ENCODE results near the gene PDP2. TPM values are rescaled to one million over a fixed set of nuclear protein-coding genes. Genes with fewer than 3 reads are reported as not detected.
A peak's percentile ranks its signal among the peaks of the same experiment; 100 is the strongest.

The PDP2 gene
- polyA plus RNA-seq, 1 experiment: 12.1 TPM

GRCh38 chr16:66923866-66924265 is 43.6 kb downstream of the PDP2 start:
- Histone ChIP-seq H3K27me3 (ENCODE audit: control insufficient read depth, insufficient read depth, low read length) (peaks cover 28% of the 10 kb centered on the region), H3K4me3 (ENCODE audit: low read depth, low read length) (no peak overlapping the region), H3K9me3 (ENCODE audit: control insufficient read depth, insufficient read depth, low read length) (peaks cover 2% of the 10 kb centered on the region; the same call in 1 of the 2 replicates), H3K27ac (ENCODE audit: low read depth, low read length) (no peak overlapping the region)
- TF ChIP-seq CTCF (IDR thresholded peaks at IDR 0.05; ENCODE audit: low read depth, low read length): no peak
- CTCF ChIA-PET: interaction anchor here (1.3 kb wide), 1 partner anchor 29 kb away, joined by 3 read pairs; no protein-coding TSS in a partner anchor
- no peak for DNase-seq (ENCODE audit: low read depth, low spot score)
- POLR2A ChIA-PET: no interaction called here

- no peak for DNase-seq (ENCODE audit: low read depth, low spot score)
- Histone ChIP-seq H3K27ac (ENCODE audit: low read depth, low read length) (no peak overlapping the region), H3K4me3 (ENCODE audit: low read depth, low read length) (peak overlapping the region; percentile 55), H3K27me3 (ENCODE audit: control insufficient read depth, insufficient read depth, low read length) (peaks cover 24% of the 10 kb centered on the region), H3K9me3 (ENCODE audit: control insufficient read depth, insufficient read depth, low read length) (peaks cover 2% of the 10 kb centered on the region; the same call in 1 of the 2 replicates)
- ChIA-PET CTCF (no interaction called here), POLR2A (no interaction called here)
- TF ChIP-seq CTCF (IDR thresholded peaks at IDR 0.05; ENCODE audit: low read depth, low read length): 0 out of 2 replicates have a peak, but pooled peaks have one; percentile 16
These were observed 44.4 kb downstream of the PDP2 start for GRCh38 chr16:66924527-66925321.

- H3K27ac ChIP-seq (ENCODE audit: low read depth, low read length): no peak within 1 kb of the TSS
- CTCF ChIA-PET: interaction anchor here (0.7 to 4.2 kb wide), 6 partner anchors 14 to 57 kb away, joined by 3 to 77 read pairs (median 4); no protein-coding TSS in a partner anchor
- POLR2A ChIA-PET: no interaction called here
- peaks cover 19% of the 10 kb centered on the region for H3K27me3 ChIP-seq (ENCODE audit: control insufficient read depth, insufficient read depth, low read length)
- no peak for DNase-seq (ENCODE audit: low read depth, low spot score)
- TF ChIP-seq CTCF (IDR thresholded peaks at IDR 0.05; ENCODE audit: low read depth, low read length): no peak
- H3K4me3 ChIP-seq (ENCODE audit: low read depth, low read length): peak within 1 kb of the TSS; percentile 55
- H3K9me3 ChIP-seq (ENCODE audit: control insufficient read depth, insufficient read depth, low read length): peaks cover 2% of the 10 kb centered on the region; the same call in 1 of the 2 replicates
These were observed 45.1 kb downstream of the PDP2 start, which contains the start of gene RRAD for GRCh38 chr16:66925322-66925840. TSS of gene RRAD (minus strand) at chr16:66925535. CDS start at chr16:66925179, 356 bp downstream.

GRCh38 chr16:66926171-66926947 is 46.0 kb downstream of the PDP2 start:
- Histone ChIP-seq H3K27me3 (ENCODE audit: control insufficient read depth, insufficient read depth, low read length) (peaks cover 14% of the 10 kb centered on the region), H3K9me3 (ENCODE audit: control insufficient read depth, insufficient read depth, low read length) (peaks cover 2% of the 10 kb centered on the region; the same call in 1 of the 2 replicates), H3K4me3 (ENCODE audit: low read depth, low read length) (no peak overlapping the region), H3K27ac (ENCODE audit: low read depth, low read length) (peak overlapping the region; percentile 21)
- CTCF ChIA-PET: interaction anchor here (0.6 to 4.2 kb wide), 9 partner anchors 8 to 228 kb away, joined by 3 to 77 read pairs (median 3); partner anchors contain the start of genes CDH16 and NAE1
- DNase-seq (ENCODE audit: low read depth, low spot score): no peak
- no peak for TF ChIP-seq CTCF (IDR thresholded peaks at IDR 0.05; ENCODE audit: low read depth, low read length)
- POLR2A ChIA-PET: interaction anchor here (0.6 to 1.5 kb wide), 2 partner anchors 19 to 31 kb away, joined by 3 read pairs; no protein-coding TSS in a partner anchor

All from AG04450 (cell line).